Gastroesophageal sphincter (tissue), 3 donors: ENCODE data around the gene CYBC1.

Experiments used
- EP300 ChIP-seq: sonication (generic); formaldehyde crosslinking; IDR thresholded peaks from one replicate; pipeline ENCODE4 v1.6.1; 2017; ENCODE audit warnings: antibody characterized with exemption, mild to moderate bottlenecking
- POLR2AphosphoS5 ChIP-seq: sonication (generic); formaldehyde crosslinking; IDR thresholded peaks from one replicate; pipeline ENCODE4 v1.6.1; 2017; ENCODE audit warnings: antibody characterized with exemption
- TF ChIP-seq, protein P1 (sequence below), 4 experiments: fragments of 200-600 bp in 2 of 4; fragments of 450-650 bp in 2 of 4; sonication (generic) in 1 of 4; IDR thresholded peaks; one replicate each; pipeline ENCODE4 v1.5.1; 2017 to 2019; ENCODE audit warnings: antibody characterized with exemption in 4 of 4, mild to moderate bottlenecking in 2 of 4, moderate library complexity in 2 of 4

DNA sequence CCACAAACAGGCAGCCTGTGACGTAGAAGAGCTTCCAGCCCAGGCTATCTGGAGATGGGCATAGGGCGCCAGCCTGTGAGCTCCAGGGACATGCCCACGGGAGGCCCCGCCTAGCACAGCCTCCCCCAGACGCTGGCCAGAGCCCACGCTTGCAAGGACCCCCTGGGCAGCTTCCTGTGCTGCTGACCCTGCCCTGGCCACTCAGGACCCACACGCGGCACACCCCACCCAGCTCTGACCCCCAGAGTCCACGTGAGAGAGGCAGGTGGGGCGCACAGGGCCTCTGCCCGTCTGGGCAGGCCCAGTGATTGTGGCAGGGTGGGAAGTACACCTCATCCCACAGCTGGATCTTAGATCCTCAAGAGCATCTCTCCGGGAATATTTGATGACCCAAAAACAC lies 3.9 kb downstream of the CYBC1 start:
- TF ChIP-seq, protein P1, sequence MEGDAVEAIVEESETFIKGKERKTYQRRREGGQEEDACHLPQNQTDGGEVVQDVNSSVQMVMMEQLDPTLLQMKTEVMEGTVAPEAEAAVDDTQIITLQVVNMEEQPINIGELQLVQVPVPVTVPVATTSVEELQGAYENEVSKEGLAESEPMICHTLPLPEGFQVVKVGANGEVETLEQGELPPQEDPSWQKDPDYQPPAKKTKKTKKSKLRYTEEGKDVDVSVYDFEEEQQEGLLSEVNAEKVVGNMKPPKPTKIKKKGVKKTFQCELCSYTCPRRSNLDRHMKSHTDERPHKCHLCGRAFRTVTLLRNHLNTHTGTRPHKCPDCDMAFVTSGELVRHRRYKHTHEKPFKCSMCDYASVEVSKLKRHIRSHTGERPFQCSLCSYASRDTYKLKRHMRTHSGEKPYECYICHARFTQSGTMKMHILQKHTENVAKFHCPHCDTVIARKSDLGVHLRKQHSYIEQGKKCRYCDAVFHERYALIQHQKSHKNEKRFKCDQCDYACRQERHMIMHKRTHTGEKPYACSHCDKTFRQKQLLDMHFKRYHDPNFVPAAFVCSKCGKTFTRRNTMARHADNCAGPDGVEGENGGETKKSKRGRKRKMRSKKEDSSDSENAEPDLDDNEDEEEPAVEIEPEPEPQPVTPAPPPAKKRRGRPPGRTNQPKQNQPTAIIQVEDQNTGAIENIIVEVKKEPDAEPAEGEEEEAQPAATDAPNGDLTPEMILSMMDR (IDR thresholded peaks at IDR 0.05), result no peak
- TF ChIP-seq EP300, result no peak
- no peak for TF ChIP-seq POLR2AphosphoS5
